Kidney tubule cell (primary cell): ENCODE data around the gene TXNL1.

ENCODE experiments used
- DNase-seq: peaks from one replicate; pipeline ENCODE4 v3.0.0-alpha.2; 2018; ENCODE audit warnings: low spot score

TXNL1 gene

GRCh38 chr18:56568986-56569385 lies 69.4 kb downstream of the TXNL1 start:
- peak; percentile 21 for DNase-seq

- no peak for DNase-seq
Measured at GRCh38 chr18:56565551-56566345, 72.6 kb downstream of the TXNL1 start.

- DNase-seq: no peak
Measured at GRCh38 chr18:56565046-56565445, 73.3 kb downstream of the TXNL1 start.

GRCh38 chr18:56563568-56563967 lies 74.8 kb downstream of the TXNL1 start:
- DNase-seq: no peak

GRCh38 chr18:56562479-56562878 lies 75.9 kb downstream of the TXNL1 start:
- no peak for DNase-seq

- DNase-seq: no peak
Measured at GRCh38 chr18:56560992-56561391, 77.4 kb downstream of the TXNL1 start.

- DNase-seq: no peak
Measured at GRCh38 chr18:56559044-56559443, 79.3 kb downstream of the TXNL1 start.

GRCh38 chr18:56556907-56557306 lies 81.5 kb downstream of the TXNL1 start:
- no peak for DNase-seq

GRCh38 chr18:56550121-56550520 lies 88.3 kb downstream of the TXNL1 start:
- DNase-seq: no peak
